NCI-H2227 treated with DMSO at 0.1 percent for 48 hours (cell line): ENCODE data around the gene HMGN5.

Source experiments
- DNase-seq: peaks from one replicate; lab custom pipeline; 2025; lab: John Stamatoyannopoulos, UW

The HMGN5 gene, protein sequence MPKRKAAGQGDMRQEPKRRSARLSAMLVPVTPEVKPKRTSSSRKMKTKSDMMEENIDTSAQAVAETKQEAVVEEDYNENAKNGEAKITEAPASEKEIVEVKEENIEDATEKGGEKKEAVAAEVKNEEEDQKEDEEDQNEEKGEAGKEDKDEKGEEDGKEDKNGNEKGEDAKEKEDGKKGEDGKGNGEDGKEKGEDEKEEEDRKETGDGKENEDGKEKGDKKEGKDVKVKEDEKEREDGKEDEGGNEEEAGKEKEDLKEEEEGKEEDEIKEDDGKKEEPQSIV

DNA sequence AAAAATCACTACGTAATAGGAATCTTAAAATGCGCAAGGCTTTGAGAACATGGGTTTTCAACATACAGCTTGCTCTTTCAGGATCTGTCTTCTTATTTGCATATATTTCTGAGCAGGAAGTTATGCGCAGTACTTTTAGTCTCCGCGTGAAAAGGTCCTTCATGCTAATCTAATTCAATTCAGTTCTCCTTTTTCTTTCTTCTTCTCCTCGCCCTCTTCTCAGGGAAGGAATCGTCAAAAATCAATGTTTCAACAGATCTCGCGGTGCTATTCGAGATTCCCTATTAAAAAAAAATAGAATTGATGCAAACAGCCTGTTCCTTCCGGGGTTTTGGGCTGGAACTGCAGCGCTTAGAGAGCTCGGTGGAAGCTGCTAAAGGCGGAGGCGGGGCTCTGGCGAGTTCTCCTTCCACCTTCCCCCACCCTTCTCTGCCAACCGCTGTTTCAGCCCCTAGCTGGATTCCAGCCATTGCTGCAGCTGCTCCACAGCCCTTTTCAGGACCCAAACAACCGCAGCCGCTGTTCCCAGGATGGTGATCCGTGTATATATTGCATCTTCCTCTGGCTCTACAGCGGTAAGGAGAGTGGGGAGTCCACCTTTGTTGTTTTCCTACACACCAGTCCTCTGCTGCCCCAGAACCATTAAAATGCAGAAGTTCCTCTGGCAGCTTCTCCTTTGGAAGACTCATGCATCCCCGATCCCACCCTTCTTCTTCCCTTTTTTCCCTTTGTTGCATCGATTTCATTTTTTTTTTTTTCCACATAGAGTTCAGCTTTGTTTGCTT is at the start of gene HMGN5, which contains the start of gene SH3BGRL:
TSS of gene HMGN5 (minus strand) at position 243 of the 785 bp plus-strand sequence. CDS start 80,364 bp downstream, outside the sequence.
TSS of gene SH3BGRL (plus strand) at position 432 of the 785 bp plus-strand sequence. CDS start at position 531, 99 bp downstream.
- peak; percentile 61 for DNase-seq

DNA sequence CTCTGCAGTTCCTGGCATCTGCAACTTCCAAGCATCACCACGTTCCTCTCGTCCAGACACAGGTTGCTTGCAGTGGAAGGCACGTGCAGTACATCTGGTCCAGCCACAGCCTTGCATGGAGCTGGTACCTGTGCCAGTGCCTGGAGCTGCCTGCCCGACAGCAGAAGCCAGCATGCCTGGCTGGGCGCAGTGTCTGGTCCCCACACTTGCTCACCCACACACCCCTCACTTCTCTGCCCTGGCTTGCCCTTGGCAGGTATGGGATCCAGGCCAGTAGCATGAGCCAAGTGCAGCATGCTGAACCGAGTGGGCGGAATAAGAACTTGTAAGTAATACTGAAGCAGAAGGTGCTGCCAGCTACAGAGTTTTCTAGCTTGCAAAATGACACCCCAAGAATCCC is 40.0 kb upstream of the HMGN5 start:
- DNase-seq: no peak

DNA sequence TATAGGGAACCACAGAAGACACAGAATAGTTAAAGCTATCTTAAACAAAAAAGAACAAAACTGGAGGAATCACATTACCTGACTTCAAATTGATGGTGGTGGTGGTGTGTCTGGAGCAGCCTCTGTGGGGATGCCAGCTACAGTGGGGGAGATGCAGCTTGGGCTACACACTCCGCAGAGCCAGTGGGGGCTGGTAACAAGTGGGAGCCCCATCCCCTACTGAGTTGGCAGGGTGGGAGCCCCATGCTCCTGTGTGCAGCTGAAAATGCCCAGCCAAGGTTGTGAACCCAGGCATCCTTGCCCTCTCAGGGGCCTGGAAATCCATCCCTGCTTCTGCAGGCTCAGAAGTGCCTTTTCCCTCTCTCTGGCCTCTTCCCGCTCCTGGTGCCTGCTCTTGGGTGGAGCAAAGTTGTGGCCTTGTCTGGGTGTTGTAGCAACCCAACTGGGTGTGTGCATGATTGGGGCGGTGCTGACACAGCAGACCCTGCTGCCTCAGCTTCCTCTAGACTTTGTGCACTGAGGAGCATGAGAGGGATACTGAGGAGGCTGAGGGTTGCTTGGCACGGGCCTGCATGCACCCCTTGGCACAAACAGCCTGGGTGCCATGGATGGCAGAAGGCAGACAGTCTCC is 39.1 kb upstream of the HMGN5 start:
- DNase-seq: no peak

DNA sequence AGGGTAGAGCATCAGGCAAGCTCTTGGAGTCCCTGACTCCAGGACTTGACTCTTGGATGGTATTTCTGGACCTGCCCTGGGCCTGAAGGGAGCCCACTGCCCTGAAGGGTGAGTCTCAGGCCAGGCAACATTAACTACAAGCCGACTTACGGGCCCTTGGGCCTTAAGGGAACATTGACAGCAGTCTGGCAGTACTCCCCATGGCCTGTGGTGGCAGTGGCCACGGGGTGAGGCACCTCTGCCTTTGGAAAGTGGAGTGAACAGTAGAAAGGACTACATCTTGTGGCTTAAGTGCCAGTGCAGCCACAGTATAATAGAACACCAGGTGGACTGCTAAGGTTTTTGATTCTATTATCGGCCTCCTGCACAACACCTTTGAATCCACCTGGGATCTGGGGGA is 36.5 kb upstream of the HMGN5 start:
- DNase-seq: no peak

DNA sequence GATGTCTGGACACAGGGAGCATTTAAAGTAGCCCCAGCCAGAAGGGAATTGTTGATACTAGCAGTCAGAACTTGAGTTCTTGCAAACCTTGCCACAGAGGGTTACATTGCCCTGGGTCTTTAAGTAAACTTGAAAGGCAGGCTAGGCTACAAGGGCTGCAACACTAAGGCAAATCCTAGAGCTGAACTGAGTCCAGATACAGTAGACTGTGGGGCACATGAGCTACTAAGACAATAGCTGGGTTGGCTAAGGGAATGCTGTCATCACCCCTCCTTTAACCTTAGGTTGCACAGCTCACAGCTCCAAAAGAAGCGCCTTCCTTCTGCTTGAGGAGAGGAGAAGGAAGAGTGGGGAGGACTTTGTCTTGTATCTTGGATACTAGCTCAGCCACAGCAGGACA is 35.8 kb upstream of the HMGN5 start:
- DNase-seq: no peak

DNA sequence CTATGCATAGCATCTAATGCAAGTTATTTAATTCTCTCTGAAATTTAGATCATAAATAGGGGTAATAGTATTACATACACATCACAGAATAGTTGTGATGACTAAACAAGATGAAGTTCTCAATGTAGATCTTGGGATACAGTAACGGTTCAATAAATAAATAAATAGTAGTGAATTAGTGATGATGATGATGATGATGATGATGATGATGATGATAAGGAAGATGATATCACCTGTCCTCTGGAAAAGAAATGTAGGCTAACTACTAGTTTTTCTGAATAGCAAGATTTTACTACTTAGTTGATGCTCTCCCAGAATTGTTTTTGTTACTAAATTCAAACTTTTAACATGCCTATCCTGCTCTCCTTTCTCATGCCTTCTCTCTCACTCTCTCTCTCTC is 30.5 kb upstream of the HMGN5 start:
- no peak for DNase-seq

DNA sequence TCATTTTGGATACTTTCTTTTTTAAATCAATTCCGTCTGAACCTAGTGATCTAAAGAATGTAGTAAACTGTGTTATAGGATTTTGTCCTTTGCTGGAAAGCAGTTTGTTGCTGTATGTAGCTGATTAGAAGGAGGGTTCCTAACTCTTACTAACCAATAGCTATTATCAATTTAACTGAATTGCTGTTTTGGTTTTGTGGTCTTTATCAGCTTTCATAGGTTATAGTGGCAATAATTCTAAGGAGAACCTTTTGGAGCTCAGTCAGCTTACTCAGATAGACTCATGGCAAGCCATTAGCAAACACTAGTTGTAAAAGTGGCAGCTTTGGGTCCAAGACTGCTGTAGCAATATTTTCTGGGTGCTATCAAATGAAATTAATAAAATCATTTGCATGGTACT is 29.8 kb upstream of the HMGN5 start:
- no peak for DNase-seq

DNA sequence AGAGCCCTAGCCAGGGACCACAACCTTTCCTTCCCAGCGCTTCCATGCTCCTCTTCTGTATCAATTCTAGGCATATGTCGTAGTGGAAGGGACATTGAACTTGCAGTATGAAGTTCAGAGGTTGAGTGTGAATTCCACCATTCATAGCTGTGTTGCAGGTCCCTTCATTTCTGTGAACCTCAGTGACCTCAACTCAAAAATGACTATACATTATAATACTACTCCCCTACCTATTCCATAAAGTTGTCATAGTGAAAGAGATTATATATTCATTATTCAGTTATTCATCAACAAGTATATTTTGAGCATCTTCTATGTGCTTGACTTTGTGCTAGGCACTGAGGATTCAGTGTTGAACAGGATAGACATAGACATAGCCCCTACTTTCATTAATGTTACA is 28.2 kb upstream of the HMGN5 start:
- no peak for DNase-seq

DNA sequence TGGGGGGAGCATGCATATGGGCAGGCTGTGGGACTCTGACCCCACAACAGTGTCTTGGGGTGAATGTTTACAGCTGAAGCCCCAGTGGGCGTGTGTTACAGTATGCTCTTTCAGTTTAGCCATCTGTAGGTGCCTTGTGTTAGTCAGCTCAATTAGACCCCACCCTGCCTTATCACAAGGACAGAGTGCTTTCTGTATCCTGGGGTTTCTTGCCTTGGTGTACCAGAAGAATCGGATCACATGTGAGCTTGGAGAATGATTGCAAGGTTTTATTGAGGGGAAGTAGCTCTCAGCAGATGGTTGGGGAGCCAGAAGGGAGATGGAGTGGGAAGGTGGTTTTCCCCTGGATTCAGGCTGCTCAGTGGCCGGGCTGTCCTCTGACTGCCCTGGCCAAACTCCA is 27.5 kb upstream of the HMGN5 start:
- DNase-seq: no peak

DNA sequence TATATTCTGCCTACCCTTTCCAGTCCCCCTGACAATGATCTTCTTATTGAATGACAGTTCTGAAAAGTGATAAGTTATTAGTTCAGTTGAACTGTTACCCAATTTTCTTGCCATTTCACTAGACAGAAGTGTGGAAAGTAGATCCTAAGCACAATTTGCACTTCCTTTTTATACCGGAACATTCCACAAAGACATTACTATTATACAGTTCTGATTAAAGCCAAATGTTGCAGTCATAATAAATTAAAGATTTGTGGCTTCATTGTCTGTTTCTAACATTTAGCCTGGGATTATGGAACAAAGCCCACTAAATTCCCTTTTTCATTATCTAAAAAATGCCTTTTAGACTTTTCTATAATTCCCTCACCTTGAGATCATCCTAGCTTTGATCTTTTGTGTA is 14.0 kb upstream of the HMGN5 start:
- DNase-seq: no peak

DNA sequence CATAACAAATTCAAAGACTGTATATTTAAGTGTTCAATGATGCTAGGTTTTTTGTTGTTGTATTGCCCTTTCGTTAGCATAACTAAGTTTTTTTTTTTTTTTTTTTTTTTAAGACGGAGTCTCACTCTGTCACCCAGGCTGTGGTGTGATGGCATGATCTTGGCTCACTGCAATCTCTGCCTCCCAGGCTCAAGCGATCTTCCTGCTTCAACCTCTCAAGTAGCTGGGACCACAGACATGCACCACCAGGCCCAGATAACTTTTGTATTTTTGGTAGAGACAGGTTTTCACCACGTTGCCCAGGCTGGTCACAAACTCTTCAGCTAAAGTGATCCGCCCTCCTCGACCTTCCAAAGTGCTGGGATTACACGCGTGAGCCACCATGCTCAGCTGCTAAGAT is 7.2 kb upstream of the HMGN5 start:
- DNase-seq: no peak

DNA sequence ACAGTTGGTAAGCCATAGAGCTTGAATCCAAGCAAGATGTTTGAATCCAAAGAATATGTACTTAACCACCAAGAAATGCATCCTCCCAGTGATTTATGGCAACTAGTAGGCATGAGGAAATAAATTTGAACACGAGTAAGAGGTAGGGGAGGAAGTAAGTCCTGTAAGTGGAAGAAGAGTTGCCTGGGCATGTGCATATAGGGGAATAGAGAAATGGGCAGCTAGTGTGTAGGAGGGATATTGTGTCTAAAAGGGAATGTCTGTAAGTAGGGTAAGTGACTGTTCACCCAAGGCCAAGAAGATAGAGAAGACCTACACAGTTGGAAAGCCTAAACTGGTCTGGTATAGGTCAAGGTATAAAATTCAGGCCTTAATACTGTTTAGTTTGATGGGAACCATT is 4.8 kb upstream of the HMGN5 start:
- no peak for DNase-seq

DNA sequence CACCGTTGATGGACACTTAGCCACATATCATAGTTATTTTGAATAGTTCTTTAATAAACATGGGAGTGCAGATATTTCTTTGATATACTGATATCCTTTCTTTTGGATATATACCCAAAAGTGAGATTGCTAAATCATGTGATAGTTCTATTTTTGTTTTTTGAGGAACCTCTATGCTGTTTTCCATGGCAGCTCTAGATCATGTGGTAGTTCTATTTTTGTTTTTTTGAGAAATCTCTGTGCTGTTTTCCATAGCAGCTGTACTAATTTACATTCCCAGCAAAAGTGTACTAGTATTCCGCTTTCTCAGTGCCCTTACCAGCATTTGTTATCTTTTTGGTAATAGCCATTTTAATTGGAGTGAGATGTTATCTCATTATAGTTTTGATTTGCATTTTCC is 3.8 kb upstream of the HMGN5 start:
- no peak for DNase-seq

DNA sequence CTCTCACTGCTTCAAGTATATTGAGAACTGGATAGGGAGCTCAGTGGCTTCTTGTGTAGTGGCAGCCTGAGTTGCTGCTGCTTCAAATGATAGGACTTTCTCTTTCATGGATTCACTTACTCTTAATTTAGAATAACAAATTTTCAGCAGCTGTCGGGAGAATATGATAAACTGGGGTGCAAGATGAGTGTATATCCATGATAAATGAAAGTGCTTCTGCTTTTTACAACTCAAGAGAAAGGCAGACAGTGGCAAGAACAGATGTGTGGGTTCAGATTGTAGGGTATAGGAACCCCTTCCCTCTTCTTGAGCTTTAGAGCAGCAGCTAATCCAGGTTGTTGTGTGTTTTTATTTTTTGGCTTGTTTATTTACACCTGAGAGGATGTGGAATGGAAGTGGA is 1.2 kb upstream of the HMGN5 start:
- no peak for DNase-seq

DNA sequence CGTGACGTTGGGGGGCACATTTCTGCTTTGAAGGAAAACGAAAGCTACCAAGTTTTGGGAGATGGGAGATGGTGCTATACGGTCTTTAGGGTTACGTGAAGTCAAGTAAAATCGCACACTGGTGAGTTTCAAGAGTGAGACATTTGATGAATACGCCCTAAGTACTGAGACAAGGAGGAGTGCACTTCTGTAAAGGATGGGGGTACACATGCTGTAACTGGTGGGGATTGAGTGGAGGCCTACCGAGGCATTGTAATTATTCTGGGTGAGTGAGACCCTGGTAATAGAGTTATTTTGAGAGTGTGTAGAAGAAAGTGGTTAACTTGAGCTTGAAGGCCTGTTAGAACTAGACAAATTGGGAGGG is 725 bp upstream of the HMGN5 start:
- DNase-seq: no peak

DNA sequence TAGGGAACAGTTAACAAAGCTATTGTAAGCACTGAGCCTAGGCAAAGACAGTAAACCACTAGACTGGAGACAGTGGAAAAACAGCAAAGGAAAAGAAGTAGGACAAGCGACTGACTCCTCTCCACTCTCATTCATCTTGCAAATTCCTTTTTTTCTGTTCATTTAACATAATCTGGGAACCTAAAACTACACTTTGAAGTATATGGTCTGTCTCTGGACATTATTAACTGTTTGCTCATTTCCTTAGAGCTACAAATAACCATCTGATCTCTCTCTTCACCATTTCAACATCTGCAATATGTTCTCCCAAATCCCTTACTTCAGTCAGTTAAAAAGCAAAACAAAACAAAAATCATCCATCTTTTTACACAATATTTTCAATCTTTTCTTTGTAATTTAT is 642 bp downstream of the HMGN5 start:
- DNase-seq: no peak

DNA sequence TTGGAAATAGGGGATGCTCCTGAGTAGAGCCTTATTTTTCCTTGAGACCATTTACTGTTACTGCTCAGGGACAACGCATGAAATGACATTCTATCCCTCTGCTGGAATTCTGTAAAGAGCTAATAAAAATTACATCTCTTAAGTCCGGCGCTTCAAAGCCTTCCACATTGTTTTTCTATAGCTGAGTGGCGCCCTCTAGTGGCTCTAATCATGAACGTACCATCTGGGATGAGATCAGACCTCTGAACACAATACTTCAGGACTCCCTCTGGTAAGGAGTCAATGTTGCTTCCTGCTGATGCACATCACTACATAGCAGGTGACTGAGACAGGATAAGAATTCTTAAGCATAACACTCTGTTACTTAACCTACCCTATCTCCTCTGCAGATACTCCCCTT is 6.0 kb downstream of the HMGN5 start:
- peak; percentile 2 for DNase-seq

DNA sequence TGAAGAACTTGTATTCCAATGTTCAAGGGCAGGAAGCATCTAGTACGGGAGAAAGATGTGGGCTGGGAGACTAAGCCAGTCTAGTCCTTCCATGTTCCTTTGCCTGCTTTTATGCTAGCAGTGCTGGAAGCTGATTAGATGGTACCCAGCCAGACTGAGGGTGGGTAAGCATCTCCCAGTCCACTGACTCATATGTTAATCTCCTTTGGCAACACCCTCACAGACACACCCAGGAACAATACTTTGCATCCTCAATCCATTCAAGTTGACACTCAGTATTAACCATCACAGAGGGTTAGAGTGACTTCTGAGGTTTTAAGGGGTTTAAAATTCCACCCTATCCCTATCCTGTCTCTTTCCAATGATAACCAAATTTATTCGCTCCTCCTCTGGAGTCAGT is 6.5 kb downstream of the HMGN5 start:
- no peak for DNase-seq

DNA sequence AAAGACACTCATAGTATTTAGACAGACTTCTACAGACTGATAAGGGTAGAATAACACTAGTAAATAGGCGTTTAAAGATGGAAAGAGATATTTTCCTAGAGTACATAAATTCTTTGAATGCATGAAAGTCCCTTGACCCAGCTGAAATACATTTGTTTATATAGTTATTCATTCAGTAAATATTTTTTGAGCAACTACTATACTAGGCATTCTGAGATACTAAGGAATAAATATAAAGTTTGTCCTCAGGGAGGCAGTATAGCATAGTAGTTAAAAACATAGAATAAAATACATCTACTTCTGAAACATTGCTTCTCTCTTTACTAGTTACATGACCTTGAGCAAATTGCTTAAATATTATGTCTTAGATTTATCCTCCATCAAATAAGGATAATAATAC is 27.4 kb downstream of the HMGN5 start:
- DNase-seq: no peak

DNA sequence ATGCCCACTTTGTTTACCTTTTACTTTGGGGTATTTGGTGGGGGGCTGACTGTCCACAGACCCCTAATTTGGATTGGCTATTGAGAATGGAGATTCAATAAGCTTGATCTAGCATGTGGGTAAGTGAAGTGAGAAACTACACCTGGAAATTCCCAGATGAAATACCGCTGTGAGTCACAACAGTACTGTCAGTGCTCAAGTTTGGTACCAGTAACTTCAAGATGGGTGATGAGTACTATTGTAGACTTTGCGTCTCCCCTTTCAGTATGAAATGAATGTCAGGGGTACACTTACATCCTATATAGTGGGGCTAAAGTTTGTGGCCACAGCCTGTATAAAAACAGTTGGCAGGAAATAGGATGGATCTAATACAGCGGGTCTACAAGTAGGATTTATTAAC is 33.3 kb downstream of the HMGN5 start:
- DNase-seq: no peak

DNA sequence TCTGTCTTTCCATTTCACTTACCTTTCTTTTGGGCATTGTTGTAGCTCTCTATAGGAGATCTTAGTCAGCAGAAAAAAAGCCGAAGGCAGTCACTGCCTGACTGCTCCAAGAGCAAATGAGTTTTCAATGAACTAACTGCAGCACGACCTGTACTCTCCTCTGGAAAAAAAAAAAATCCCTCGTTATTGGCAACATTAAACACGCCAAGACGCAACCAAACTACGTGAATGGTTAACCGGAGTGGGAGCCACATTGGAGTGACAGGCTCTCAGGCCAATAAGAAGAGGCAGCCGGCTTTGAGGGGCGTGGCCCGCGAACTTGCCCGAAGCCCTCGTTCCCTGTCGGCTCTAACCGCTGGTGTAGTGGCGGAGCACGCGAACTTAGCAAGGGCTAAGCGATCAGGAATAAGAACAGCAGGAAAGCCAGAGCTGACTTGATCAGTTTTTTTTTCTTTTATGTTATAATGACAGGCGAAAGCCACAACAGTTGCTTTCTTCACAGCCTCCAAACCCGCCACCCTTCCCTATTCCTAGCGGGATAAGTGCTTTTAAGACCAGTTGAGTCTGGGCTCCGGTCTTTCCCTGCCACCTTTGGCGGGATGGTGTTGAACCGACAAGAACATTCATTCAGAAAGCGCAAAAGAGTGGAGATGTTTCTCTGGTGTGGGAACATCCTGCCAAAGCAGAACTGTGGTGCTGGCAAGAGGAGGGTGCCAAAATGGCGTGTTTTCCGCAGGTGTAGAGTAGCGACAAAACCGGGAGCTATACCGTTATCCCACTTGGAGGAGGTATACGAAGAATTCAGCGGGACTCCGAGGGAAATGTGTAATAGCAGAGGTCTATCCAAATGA is 80.0 kb downstream of the HMGN5 start:
- peak; percentile 40 for DNase-seq

DNA sequence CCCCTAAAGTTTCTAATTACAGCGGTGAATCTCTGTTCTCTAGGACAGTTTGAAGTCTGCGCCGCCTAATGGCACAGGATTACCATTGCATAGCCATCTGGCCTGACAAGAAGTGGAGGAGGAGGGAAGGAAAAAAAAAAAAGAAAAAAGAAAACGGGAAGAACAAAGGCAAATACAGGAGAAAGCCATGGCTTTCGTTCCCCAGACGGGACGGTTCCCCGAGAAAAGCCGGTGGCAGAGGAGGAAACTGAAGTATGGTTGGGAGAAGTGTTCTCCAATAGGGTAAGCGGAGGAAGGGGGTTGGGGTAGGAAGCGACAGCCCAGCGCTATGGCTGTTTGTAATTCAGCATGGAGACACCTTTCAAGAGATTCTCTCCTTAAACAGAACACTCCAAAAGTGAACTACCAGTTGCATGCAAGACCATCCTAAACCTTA is 80.8 kb downstream of the HMGN5 start:
- peak; percentile 1 for DNase-seq
